Endothelial cell of umbilical vein (primary cell): ENCODE data around the gene DKK3. TPM values are rescaled to one million over a fixed set of nuclear protein-coding genes. Genes with fewer than 3 reads are reported as not detected.

Experiments
- BruUV-seq: library from RNA; stranded (reverse); fragments of 400-500 nt; replicated peaks from 2 replicates; lab custom pipeline; 2021; lab: Mats Ljungman, UMichigan
- CTCF ChIA-PET: fragments of 300-600, 350-600 bp; sonication (Branson Sonifier 250); formaldehyde crosslinking; loops from one replicate; lab custom pipeline; 2021; ENCODE audit warnings: antibody characterized with exemption, inconsistent platforms; lab: Charles Lee
- POLR2A ChIA-PET: fragments of 300-600, 350-600 bp; sonication (Branson Sonifier 250); formaldehyde crosslinking; loops from one replicate; lab custom pipeline; 2021; ENCODE audit warnings: antibody characterized with exemption, inconsistent platforms; lab: Charles Lee
- DNase-seq: peaks from one replicate; pipeline ENCODE4 v3.0.0-alpha.2; 2011; ENCODE audit warnings: low read depth, low spot score
- FAIRE-seq: peaks from 2 replicates; lab custom pipeline; 2011; peaks lifted over from hg19 to GRCh38; lab: Jason Lieb, UNC
- H2AFZ ChIP-seq: 2 replicates; pipeline ENCODE4 v1.6.0; 2012; ENCODE audit warnings: low read depth, low read length, control low read depth, inconsistent platforms
- H3K27ac ChIP-seq: 2 replicates; pipeline ENCODE4 v1.5.1; 2011; ENCODE audit warnings: low read depth, mild to moderate bottlenecking, control low read depth, low read length, moderate library complexity; ENCODE audit not compliant: insufficient read depth
- H3K27me3 ChIP-seq, 2 experiments: 2 replicates each; pipeline versions ENCODE4 v1.6.0 to v1.6.1; 2011; ENCODE audit warnings: low read length in 2 of 2, mixed read lengths in 1 of 2; ENCODE audit not compliant: control insufficient read depth in 2 of 2, insufficient read depth in 2 of 2
- H3K36me3 ChIP-seq, 2 experiments: 2 replicates in 1 of 2; 3 replicates in 1 of 2; pipeline ENCODE4 v1.5.1; 2011; ENCODE audit warnings: low read length in 2 of 2, mild to moderate bottlenecking in 1 of 2, moderate library complexity in 1 of 2; ENCODE audit not compliant: control insufficient read depth in 2 of 2, insufficient read depth in 2 of 2; ENCODE audit errors: extremely low read depth in 1 of 2
- H3K4me1 ChIP-seq: 3 replicates; pipeline ENCODE4 v1.5.1; 2011; ENCODE audit warnings: mild to moderate bottlenecking, low read length; ENCODE audit not compliant: control insufficient read depth, insufficient read depth; ENCODE audit errors: extremely low read depth
- H3K4me2 ChIP-seq: 2 replicates; pipeline ENCODE4 v1.6.1; 2011; ENCODE audit warnings: low read length, control low read depth, mixed read lengths; ENCODE audit not compliant: insufficient read depth
- H3K4me3 ChIP-seq, 3 experiments: fragments of 200-600 bp in 1 of 3; sonication (generic), shearing (Covaris generic) in 1 of 3; replicated peaks in 1 of 3; 2 replicates each; pipeline ENCODE4 v1.5.1; 2011 to 2016; ENCODE audit warnings: control low read depth in 3 of 3, low read length in 3 of 3, mild to moderate bottlenecking in 2 of 3, inconsistent platforms in 1 of 3, low read depth in 1 of 3, moderate library complexity in 1 of 3; ENCODE audit not compliant: insufficient read depth in 1 of 3
- H3K79me2 ChIP-seq: 2 replicates; pipeline ENCODE4 v1.6.0; 2012; ENCODE audit warnings: low read length, inconsistent platforms; ENCODE audit not compliant: control insufficient read depth, insufficient read depth
- H3K9ac ChIP-seq: replicated peaks from 2 replicates; pipeline ENCODE3; 2011; ENCODE audit warnings: low read length, control low read depth; ENCODE audit not compliant: insufficient read depth; ENCODE audit errors: extremely low read depth
- H3K9me1 ChIP-seq: replicated peaks from 3 replicates; pipeline ENCODE4 v1.6.0; 2011; ENCODE audit warnings: mild to moderate bottlenecking, low read length; ENCODE audit not compliant: control insufficient read depth, insufficient read depth; ENCODE audit errors: extremely low read depth
- H3K9me3 ChIP-seq: replicated peaks from 2 replicates; pipeline ENCODE4 v1.5.1; 2012; ENCODE audit warnings: low read length, inconsistent platforms; ENCODE audit not compliant: control insufficient read depth, insufficient read depth
- H4K20me1 ChIP-seq: replicated peaks from 2 replicates; pipeline ENCODE3; 2011; ENCODE audit warnings: mild to moderate bottlenecking, low read length; ENCODE audit not compliant: control insufficient read depth, insufficient read depth; ENCODE audit errors: extremely low read depth
- CTCF ChIP-seq, 2 donors: IDR thresholded peaks; 1 replicate in 1 of 2; 2 replicates in 1 of 2; pipeline ENCODE4 v1.5.1; 2011; ENCODE audit warnings: low read length in 2 of 2, mild to moderate bottlenecking in 2 of 2, moderate library complexity in 2 of 2, control low read depth in 1 of 2, inconsistent platforms in 1 of 2, low read depth in 1 of 2; ENCODE audit not compliant: insufficient read depth in 1 of 2; ENCODE audit errors: extremely low read depth in 1 of 2
- EZH2 ChIP-seq: IDR thresholded peaks from 2 replicates; pipeline ENCODE4 v1.6.1; 2012; ENCODE audit warnings: borderline replicate concordance, low read depth, mild to moderate bottlenecking, moderate library complexity, low read length, inconsistent platforms; ENCODE audit not compliant: severe bottlenecking
- FOS ChIP-seq: IDR thresholded peaks from 2 replicates; pipeline ENCODE4 v1.6.1; 2011; ENCODE audit warnings: mild to moderate bottlenecking, low read length, moderate library complexity, borderline replicate concordance; ENCODE audit not compliant: insufficient read depth
- GATA2 ChIP-seq: IDR thresholded peaks from 2 replicates; pipeline ENCODE4 v1.7.0; 2011; ENCODE audit warnings: low read depth, mild to moderate bottlenecking, moderate library complexity, mixed read lengths, low read length; ENCODE audit not compliant: insufficient read length, insufficient read depth
- JUN ChIP-seq: IDR thresholded peaks from 2 replicates; pipeline ENCODE4 v1.6.1; 2011; ENCODE audit warnings: borderline replicate concordance, low read depth; ENCODE audit not compliant: insufficient read length, insufficient read depth
- MAX ChIP-seq: IDR thresholded peaks from 2 replicates; pipeline ENCODE4 v1.6.1; 2011; ENCODE audit not compliant: insufficient read depth, insufficient read length
- dilution Hi-C: fragments of 300-500 bp; cut with MboI; formaldehyde crosslinking; loops from one replicate; pipeline ENCODE4 v1.15.0; 2019; ENCODE audit warnings: low sequenced_read_pairs; ENCODE audit not compliant: extremely low pct_ligation_motif_present
- intact Hi-C: fragments of 100-400 bp; cut with micrococcal nuclease; formaldehyde crosslinking; loops from one replicate; pipeline ENCODE4 v1.10.0; 2022
- polyA plus RNA-seq, 4 experiments: library from polyadenylated mRNA; depleted of rRNA in 3 of 4; stranded (reverse) in 3 of 4; unstranded in 1 of 4; fragments of >200 nt; gene quantifications; 2 replicates each; pipeline versions ENCODE4 v1.2.1 to v1.2.3, GENCODE V29; 2011 to 2012; ENCODE audit warnings: missing spikeins in 1 of 4
- total RNA-seq: library from RNA; stranded (reverse); gene quantifications from 2 replicates; pipeline ENCODE4 v1.2.3, GENCODE V29; 2021

DKK3 gene
- total and polyA plus RNA-seq, 2 donors (not counting 3 experiments of a cell fraction or from before 2014, with no cell fraction given) = 131 to 335 TPM

GRCh38 chr11:12053606-12054361 lies 45.4 kb upstream of the DKK3 start:
- dilution Hi-C loops (no loop called here), intact Hi-C loops (no loop called here)
- Histone ChIP-seq H3K79me2 (no peaks in the 10 kb centered on the region), H2AFZ (no peak overlapping the region), H3K9me3 (no peaks in the 10 kb centered on the region), H3K4me1 (no peaks in the 10 kb centered on the region), H3K9ac (no peak overlapping the region), H4K20me1 (no peaks in the 10 kb centered on the region), H3K27me3 (no peaks in the 10 kb centered on the region), H3K36me3 (no peaks in the 10 kb centered on the region), H3K27ac (no peak overlapping the region), H3K4me2 (no peak overlapping the region), H3K9me1 (no peaks in the 10 kb centered on the region), H3K4me3 (no peak overlapping the region)
- TF ChIP-seq CTCF (IDR thresholded peaks at IDR 0.05; ENCODE audit: extremely low read depth in 1 of 2, insufficient read depth in 1 of 2, low read depth in 1 of 2, low read length in 2 of 2) (no peak), FOS (no peak), GATA2 (no peak), JUN (no peak), MAX (no peak), EZH2 (no peak)
- FAIRE-seq (no peak), DNase-seq (no peak)
- no TSS peak for BruUV-seq
- ChIA-PET CTCF (interaction anchor here (0.8 to 3.6 kb wide), 9 partner anchors 12 to 228 kb away, joined by 3 to 13 read pairs (median 4); no protein-coding TSS in a partner anchor), POLR2A (no interaction called here)
